C4-2B (cell line): ENCODE measurements around the gene MEIOB.

ENCODE experiments used
- ZFX ChIP-seq: fragments of 450-650 bp; IDR thresholded peaks from 2 replicates; pipeline ENCODE4 v1.6.1; 2017
- TF ChIP-seq, protein P1 (sequence below): fragments of 450-650 bp; conservative IDR thresholded peaks from 2 replicates; pipeline ENCODE4 v1.5.1; 2017; ENCODE audit warnings: mild to moderate bottlenecking

DNA sequence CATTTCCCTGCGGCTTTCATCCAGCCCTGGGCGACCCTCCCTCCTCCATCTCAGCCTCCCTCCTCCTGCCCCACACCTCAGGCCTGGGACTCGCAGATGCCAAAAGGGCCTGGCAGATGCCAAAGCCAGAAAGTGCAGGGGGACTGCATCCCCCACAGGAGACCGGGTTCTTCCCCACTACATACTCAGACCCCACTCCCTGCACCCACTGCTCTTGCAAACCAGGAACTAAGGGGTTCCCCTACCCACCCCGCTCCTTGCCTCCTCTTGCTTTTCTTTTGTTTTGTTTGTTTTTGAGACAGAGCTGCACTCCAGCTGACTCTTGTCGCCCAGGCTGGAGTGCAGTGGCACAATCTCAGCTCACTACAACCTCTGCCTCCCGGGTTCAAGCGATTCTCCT is 43.0 kb upstream of the MEIOB start:
- TF ChIP-seq, protein P1, sequence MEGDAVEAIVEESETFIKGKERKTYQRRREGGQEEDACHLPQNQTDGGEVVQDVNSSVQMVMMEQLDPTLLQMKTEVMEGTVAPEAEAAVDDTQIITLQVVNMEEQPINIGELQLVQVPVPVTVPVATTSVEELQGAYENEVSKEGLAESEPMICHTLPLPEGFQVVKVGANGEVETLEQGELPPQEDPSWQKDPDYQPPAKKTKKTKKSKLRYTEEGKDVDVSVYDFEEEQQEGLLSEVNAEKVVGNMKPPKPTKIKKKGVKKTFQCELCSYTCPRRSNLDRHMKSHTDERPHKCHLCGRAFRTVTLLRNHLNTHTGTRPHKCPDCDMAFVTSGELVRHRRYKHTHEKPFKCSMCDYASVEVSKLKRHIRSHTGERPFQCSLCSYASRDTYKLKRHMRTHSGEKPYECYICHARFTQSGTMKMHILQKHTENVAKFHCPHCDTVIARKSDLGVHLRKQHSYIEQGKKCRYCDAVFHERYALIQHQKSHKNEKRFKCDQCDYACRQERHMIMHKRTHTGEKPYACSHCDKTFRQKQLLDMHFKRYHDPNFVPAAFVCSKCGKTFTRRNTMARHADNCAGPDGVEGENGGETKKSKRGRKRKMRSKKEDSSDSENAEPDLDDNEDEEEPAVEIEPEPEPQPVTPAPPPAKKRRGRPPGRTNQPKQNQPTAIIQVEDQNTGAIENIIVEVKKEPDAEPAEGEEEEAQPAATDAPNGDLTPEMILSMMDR: no peak
- TF ChIP-seq ZFX: no peak
